ENCODE results near the gene NBAS.

The NBAS gene

GRCh38 chr2:15170070-15170775, 390.9 kb downstream of the NBAS start:
- no peak for DNase-seq (ENCODE audit: extremely low read depth, insufficient read length)
- Histone ChIP-seq H3K36me3 (ENCODE audit: control insufficient read depth, insufficient read depth, low read length) (peaks cover 1% of the 10 kb centered on the region), H3K27me3 (replicated peaks; ENCODE audit: control insufficient read depth, insufficient read depth, low read length) (no peaks in the 10 kb centered on the region), H3K4me3 (replicated peaks; ENCODE audit: low read depth, low read length) (no peak overlapping the region)
- TF ChIP-seq CTCF (IDR thresholded peaks at IDR 0.05; ENCODE audit: insufficient read depth, low read length, poor library complexity, severe bottlenecking): no peak

GRCh38 chr2:15169326-15170069, 391.6 kb downstream of the NBAS start:
- H3K4me3 ChIP-seq (replicated peaks; ENCODE audit: low read depth, low read length): no peak overlapping the region
- H3K27me3 ChIP-seq (replicated peaks; ENCODE audit: control insufficient read depth, insufficient read depth, low read length): no peaks in the 10 kb centered on the region
- no peak for TF ChIP-seq CTCF (IDR thresholded peaks at IDR 0.05; ENCODE audit: insufficient read depth, low read length, poor library complexity, severe bottlenecking)
- DNase-seq (ENCODE audit: extremely low read depth, insufficient read length): no peak
- peaks cover 1% of the 10 kb centered on the region for H3K36me3 ChIP-seq (ENCODE audit: control insufficient read depth, insufficient read depth, low read length)

- H3K27me3 ChIP-seq (replicated peaks; ENCODE audit: control insufficient read depth, insufficient read depth, low read length): no peaks in the 10 kb centered on the region
- no peaks in the 10 kb centered on the region for H3K36me3 ChIP-seq (ENCODE audit: control insufficient read depth, insufficient read depth, low read length)
- DNase-seq (ENCODE audit: extremely low read depth, insufficient read length): no peak
- no peak for TF ChIP-seq CTCF (IDR thresholded peaks at IDR 0.05; ENCODE audit: insufficient read depth, low read length, poor library complexity, severe bottlenecking)
- H3K4me3 ChIP-seq (replicated peaks; ENCODE audit: low read depth, low read length): no peak overlapping the region
Observed at GRCh38 chr2:15168116-15168515, 393.0 kb downstream of the NBAS start.

GRCh38 chr2:15166878-15167277, 394.3 kb downstream of the NBAS start:
- no peak for DNase-seq (ENCODE audit: extremely low read depth, insufficient read length)
- no peak for TF ChIP-seq CTCF (IDR thresholded peaks at IDR 0.05; ENCODE audit: insufficient read depth, low read length, poor library complexity, severe bottlenecking)
- no peak overlapping the region for H3K4me3 ChIP-seq (replicated peaks; ENCODE audit: low read depth, low read length)
- no peaks in the 10 kb centered on the region for H3K36me3 ChIP-seq (ENCODE audit: control insufficient read depth, insufficient read depth, low read length)
- H3K27me3 ChIP-seq (replicated peaks; ENCODE audit: control insufficient read depth, insufficient read depth, low read length): no peaks in the 10 kb centered on the region

- no peak for DNase-seq (ENCODE audit: extremely low read depth, insufficient read length)
- Histone ChIP-seq H3K36me3 (ENCODE audit: control insufficient read depth, insufficient read depth, low read length) (no peaks in the 10 kb centered on the region), H3K27me3 (replicated peaks; ENCODE audit: control insufficient read depth, insufficient read depth, low read length) (no peaks in the 10 kb centered on the region), H3K4me3 (replicated peaks; ENCODE audit: low read depth, low read length) (no peak overlapping the region)
- no peak for TF ChIP-seq CTCF (IDR thresholded peaks at IDR 0.05; ENCODE audit: insufficient read depth, low read length, poor library complexity, severe bottlenecking)
Observed at GRCh38 chr2:15163326-15163725, 397.8 kb downstream of the NBAS start.
